Limb (tissue), 2 donors: Measurements from ENCODE around the gene RBM44.

Experiments used
- DNase-seq, 2 donors: peaks; one replicate each; pipeline ENCODE4 v3.0.0-alpha.2; 2016; ENCODE audit errors: extremely low spot score in 2 of 2

The RBM44 gene

DNA sequence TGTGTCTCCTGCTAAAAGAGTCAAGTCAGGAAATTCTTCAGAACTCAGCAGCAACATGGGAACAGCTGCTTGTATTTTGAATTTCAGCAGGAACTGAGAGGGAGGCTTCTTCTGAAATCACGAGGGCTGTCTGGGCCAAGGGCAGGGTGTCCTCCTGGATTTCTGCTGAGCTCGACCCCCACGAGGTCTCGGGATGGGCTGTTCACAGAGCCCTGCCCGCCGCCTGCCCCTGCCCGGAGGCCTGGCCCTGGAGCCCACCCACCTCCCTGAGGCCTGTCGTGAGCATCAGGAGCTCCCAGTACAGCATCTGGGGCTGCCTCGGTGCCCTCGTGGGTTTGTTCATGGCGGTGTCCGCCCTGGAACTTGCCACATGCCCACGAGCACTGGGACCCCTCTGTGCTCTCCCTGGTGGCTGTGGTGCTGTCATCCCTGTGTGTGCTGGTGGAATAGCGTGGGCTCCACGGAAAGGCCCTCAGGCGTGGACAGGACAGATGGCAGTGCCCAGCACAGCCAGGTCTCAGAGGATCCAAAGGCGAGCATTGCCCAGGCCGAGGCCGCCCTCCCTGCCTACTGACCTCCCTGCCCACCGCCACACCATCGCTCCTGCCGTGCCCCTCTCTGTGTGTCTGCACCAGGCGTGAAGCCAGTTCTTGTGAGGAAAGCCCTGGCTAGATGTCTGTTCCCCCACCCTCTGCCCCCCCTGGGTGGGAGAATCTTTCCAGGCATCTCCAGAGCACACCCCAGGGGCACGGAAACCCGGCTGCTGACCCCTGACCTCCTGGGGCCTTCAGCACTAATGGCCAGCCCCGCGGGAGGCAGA, 86.7 kb downstream of the RBM44 start:
- DNase-seq: peak in 1 of 2 donors; percentile 36

DNA sequence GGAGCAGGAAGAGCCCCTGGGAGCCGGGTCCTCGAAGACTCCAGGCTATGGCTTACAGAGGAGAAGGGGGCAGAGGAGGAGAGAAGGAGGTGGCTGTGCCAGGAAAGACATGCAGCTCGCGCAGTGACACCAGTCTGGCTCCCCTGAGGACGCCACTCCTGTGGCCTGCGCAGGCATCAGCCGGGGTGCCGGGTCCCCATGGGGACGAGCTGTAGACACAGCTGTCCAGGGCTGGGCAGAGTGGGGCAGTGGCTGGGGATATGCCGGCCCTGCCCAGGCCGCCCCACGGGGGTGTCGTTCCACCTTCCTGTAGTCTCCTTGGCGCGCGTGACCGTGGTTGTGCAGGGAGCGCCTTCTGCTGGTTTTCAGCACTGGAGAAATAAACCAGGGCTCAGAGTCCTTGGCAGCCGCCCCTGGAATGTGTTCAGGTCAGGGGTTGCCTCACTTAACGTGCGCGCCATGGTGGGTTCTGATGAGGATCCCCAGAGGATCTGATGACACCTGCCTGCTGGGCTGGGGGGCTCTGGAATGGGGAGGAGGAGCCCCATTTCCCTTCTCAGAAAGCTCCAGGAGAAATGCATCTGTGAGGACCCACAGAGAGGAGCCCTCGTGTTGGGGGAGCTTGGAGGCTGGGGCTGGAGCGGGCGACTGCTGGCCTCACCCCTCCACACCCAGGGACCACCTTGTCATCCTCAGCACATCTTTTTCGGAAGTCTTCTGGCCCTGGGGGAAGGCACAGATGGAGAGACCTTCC, 87.5 kb downstream of the RBM44 start:
- peak in 1 of 2 donors; percentile 57 for DNase-seq

DNA sequence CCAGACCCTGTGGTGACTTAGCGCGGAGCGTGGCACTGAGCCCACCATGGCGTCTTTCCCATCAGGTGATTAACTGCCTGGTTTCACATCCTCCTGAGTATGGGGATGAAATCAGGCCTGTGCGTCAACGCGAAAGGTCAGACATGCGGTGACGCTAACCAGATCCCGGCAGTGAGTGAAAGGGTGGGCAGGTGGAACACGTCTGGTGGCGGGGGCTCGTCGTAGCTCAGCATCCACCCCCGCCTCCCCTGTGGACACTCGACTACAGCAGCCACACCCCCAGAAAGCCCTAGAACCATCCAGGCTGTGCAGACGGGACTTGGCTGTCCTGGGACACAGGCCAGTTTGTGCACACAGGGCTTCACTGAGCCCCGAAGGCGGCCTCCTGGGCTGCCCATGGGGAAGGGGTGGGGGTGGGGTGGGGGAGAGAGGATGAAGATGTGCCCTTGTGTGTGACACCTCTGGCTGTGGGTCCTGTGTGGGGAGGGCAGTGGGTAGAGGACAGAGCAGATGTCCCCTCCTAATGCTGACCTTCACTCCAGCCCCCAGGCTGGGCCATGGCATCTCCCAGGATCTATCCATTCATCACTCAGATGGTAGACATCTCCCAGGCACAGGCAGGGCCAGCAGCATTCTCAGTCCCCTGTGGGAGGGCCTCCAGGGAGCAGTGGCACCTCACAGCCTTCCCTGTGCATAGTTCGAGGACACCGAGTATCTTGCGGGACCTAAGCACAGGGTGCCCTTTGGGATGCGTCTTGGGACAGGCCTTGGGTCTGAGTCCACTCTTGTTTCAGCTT, 88.3 kb downstream of the RBM44 start:
- peak in 1 of 2 donors; percentile 66 for DNase-seq

DNA sequence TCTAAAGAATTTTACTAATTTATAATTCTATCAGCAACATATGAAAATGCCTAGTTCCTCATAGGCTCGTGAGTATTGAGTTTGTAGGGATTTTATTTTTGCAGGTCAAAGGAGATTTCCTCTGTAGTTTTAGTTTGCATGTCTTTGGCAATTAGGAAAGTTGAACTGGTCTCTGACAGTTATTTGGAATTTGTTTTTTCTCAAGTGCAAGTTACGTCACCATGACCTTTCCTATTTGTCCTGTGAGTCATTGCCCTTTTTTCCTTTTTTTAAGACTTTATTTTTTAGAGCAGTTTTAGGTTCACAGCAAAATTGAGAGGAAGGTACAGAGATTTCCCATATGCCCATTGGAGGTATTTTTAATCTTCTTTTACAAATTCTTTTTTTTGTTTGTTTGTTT, 89.8 kb downstream of the RBM44 start:
- DNase-seq: no peak

DNA sequence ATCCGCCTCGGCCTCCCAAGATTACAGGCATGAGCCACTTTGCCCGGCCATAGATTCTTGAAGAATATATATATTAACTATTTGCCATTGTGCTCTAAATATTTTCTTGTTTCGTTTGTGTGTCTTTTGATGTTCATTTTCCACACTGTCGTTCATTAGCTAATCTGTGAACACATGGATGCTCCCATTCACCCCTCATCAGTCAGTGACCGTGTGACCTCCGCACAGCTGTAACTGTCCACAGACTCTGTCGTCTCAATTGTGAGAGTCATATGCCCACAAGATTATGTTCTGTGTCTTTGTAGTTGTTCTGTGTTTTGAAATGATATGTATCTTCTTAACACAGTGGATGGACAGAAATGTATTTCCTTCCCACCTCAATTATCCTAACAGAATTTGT, 90.4 kb downstream of the RBM44 start:
- no peak for DNase-seq

DNA sequence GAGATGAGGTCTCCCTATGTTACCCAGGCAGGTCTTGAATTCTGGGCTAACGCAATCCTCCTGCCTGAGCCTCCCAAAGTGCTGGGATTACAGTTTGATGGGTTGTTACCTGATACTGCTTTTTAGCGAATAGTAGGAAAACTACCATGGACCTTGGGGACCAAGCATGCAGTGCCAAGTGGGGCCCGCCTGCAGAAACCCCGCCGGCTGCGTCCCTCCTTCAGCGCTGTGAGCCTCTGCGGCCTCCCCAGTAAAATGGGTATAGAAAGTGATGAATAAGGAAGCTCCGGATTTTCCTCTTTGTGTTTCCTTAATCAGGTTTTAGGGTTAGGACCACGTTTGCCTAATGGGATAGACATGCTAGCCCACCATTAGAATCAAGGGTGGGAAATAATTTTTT, 91.2 kb downstream of the RBM44 start:
- DNase-seq: no peak
